GM12878 (cell line): Measurements from ENCODE around the gene LDLRAD3. TPM values are rescaled to one million over a fixed set of nuclear protein-coding genes. Genes with fewer than 3 reads are reported as not detected.

Experiments
- ATAC-seq: fragments of 200-7000 bp; cut with Tn5 transposase; 3 replicates; pipeline ENCODE4 v1.9.1; 2020; ENCODE audit warnings: mild to moderate bottlenecking, moderate library complexity
- BruUV-seq: library from RNA; stranded (reverse); fragments of 400-500 nt; replicated peaks from 2 replicates; lab custom pipeline; 2021; lab: Mats Ljungman, UMichigan
- CTCF ChIA-PET: fragments of 300-600 bp; sonication (Branson Sonifier 250); formaldehyde crosslinking; extraction: SDS; loops from one replicate; lab custom pipeline; 2021; ENCODE audit warnings: inconsistent platforms; lab: Yijun Ruan, JAX
- POLR2A ChIA-PET: fragments of 350-600 bp; formaldehyde crosslinking; extraction: SDS; loops from one replicate; lab custom pipeline; 2021; ENCODE audit warnings: inconsistent platforms; lab: Charles Lee
- RAD21 ChIA-PET: fragments of 300-600 bp; sonication (Branson Sonifier 250); formaldehyde crosslinking; loops from one replicate; lab custom pipeline; 2023; ENCODE audit warnings: antibody characterized with exemption; ENCODE audit not compliant: unreplicated experiment; lab: Charles Lee
- SMC1A ChIA-PET: fragments of 300-600 bp; sonication (Branson Sonifier 250); formaldehyde crosslinking; loops from one replicate; lab custom pipeline; 2023; ENCODE audit not compliant: unreplicated experiment, uncharacterized antibody; lab: Charles Lee
- DNase-seq: peaks from one replicate; pipeline ENCODE4 v3.0.0-alpha.2; 2011; ENCODE audit warnings: low read depth, low spot score
- FAIRE-seq: peaks from 3 replicates; lab custom pipeline; 2011; peaks lifted over from hg19 to GRCh38; lab: Jason Lieb, UNC
- H2AFZ ChIP-seq: 2 replicates; pipeline ENCODE4 v1.6.0; 2011; ENCODE audit warnings: low read depth, low read length, control low read depth; ENCODE audit not compliant: control insufficient read depth
- H3K27ac ChIP-seq: 2 replicates; pipeline ENCODE4 v1.5.1; 2011; ENCODE audit warnings: control low read depth; ENCODE audit not compliant: control insufficient read depth, insufficient read depth
- H3K27me3 ChIP-seq, 2 experiments: replicated peaks in 1 of 2; 2 replicates each; pipeline versions ENCODE4 v1.6.0 to v1.6.1; 2011; ENCODE audit warnings: low read length in 1 of 2; ENCODE audit not compliant: control insufficient read depth in 2 of 2, insufficient read depth in 2 of 2
- H3K36me3 ChIP-seq, 2 experiments: 2 replicates each; pipeline ENCODE4 v1.5.1; 2011; ENCODE audit warnings: low read length in 1 of 2; ENCODE audit not compliant: control insufficient read depth in 2 of 2, insufficient read depth in 2 of 2
- H3K4me1 ChIP-seq: 2 replicates; pipeline ENCODE4 v1.6.1; 2011; ENCODE audit warnings: mild to moderate bottlenecking, low read length, moderate library complexity, mixed read lengths; ENCODE audit not compliant: control insufficient read depth, insufficient read depth
- H3K4me2 ChIP-seq: 2 replicates; pipeline ENCODE4 v1.6.0; 2011; ENCODE audit warnings: control low read depth; ENCODE audit not compliant: control insufficient read depth, insufficient read depth
- H3K4me3 ChIP-seq: fragments of 200-600 bp; sonication (generic); 2 replicates; pipeline ENCODE4 v1.5.1; 2016
- H3K79me2 ChIP-seq: 2 replicates; pipeline ENCODE4 v1.6.0; 2011; ENCODE audit warnings: low read length; ENCODE audit not compliant: control insufficient read depth, insufficient read depth
- H3K9ac ChIP-seq: 2 replicates; pipeline ENCODE4 v1.8.0; 2011; ENCODE audit warnings: low read length, control low read depth, mixed read lengths; ENCODE audit not compliant: control insufficient read depth, insufficient read depth
- H3K9me3 ChIP-seq: replicated peaks from 3 replicates; pipeline ENCODE4 v1.5.1; 2011; ENCODE audit warnings: mild to moderate bottlenecking, low read length; ENCODE audit not compliant: control insufficient read depth, insufficient read depth
- H4K20me1 ChIP-seq: 2 replicates; pipeline ENCODE4 v1.6.0; 2011; ENCODE audit not compliant: control insufficient read depth, insufficient read depth
- BMI1 ChIP-seq: fragments of 450-650 bp; IDR thresholded peaks from 2 replicates; pipeline ENCODE4 v1.6.1; 2016; ENCODE audit warnings: mild to moderate bottlenecking, moderate library complexity, borderline replicate concordance
- CTCF ChIP-seq, 3 experiments: IDR thresholded peaks in 2 of 3; conservative IDR thresholded peaks in 1 of 3; 2 replicates each; pipeline ENCODE4 v1.5.1; 2011; ENCODE audit warnings: low read depth in 3 of 3, low read length in 3 of 3, mild to moderate bottlenecking in 3 of 3, control low read depth in 2 of 3, moderate library complexity in 2 of 3, inconsistent platforms in 1 of 3, mixed read lengths in 1 of 3; ENCODE audit not compliant: control insufficient read depth in 2 of 3, insufficient read depth in 1 of 3; ENCODE audit errors: extremely low read depth in 1 of 3
- E4F1 ChIP-seq: fragments of 450-650 bp; IDR thresholded peaks from 2 replicates; pipeline ENCODE4 v1.6.1; 2018; ENCODE audit warnings: borderline replicate concordance, mild to moderate bottlenecking; ENCODE audit not compliant: partially characterized antibody
- FOS ChIP-seq: IDR thresholded peaks from 3 replicates; pipeline ENCODE4 v1.6.1; 2011; ENCODE audit warnings: borderline replicate concordance; ENCODE audit not compliant: insufficient read length; ENCODE audit errors: extremely low read depth
- LARP7 ChIP-seq: fragments of 450-650 bp; IDR thresholded peaks from 2 replicates; pipeline ENCODE4 v1.6.1; 2017; ENCODE audit warnings: mild to moderate bottlenecking
- RBBP5 ChIP-seq: fragments of 200-600 bp; sonication (generic); conservative IDR thresholded peaks from 2 replicates; pipeline ENCODE4 v1.6.1; 2016
- RFX5 ChIP-seq: IDR thresholded peaks from 2 replicates; pipeline ENCODE4 v1.6.1; 2011; ENCODE audit warnings: low read depth, low read length, improper control_type of control experiment
- SP1 ChIP-seq: IDR thresholded peaks from one replicate; pipeline ENCODE4 v1.6.1; 2011; ENCODE audit warnings: low read depth, low read length
- SRF ChIP-seq, 2 experiments: IDR thresholded peaks; 2 replicates each; pipeline ENCODE4 v1.6.1; 2011; ENCODE audit warnings: low read depth in 2 of 2, low read length in 2 of 2, mild to moderate bottlenecking in 1 of 2, moderate library complexity in 1 of 2
- TCF3 ChIP-seq: IDR thresholded peaks from 2 replicates; pipeline ENCODE4 v1.6.1; 2012; ENCODE audit warnings: low read depth, mild to moderate bottlenecking, low read length, borderline replicate concordance; ENCODE audit not compliant: insufficient read depth
- YBX1 ChIP-seq: fragments of 450-650 bp; IDR thresholded peaks from 2 replicates; pipeline ENCODE4 v1.6.1; 2016; ENCODE audit warnings: antibody characterized with exemption
- WGBS: methylation state at CpG from one replicate; pipeline ENCODE4 v1.1.6; 2016; ENCODE audit warnings: low lambda C conversion rate; ENCODE audit not compliant: insufficient replicate concordance, insufficient coverage; ENCODE audit errors: missing lambda C conversion rate; 5-methylcytosine and 5-hydroxymethylcytosine counted together
- in situ Hi-C: fragments of 300-500 bp; cut with MboI; formaldehyde crosslinking; loops from 9 replicates; pipeline ENCODE4 v1.14.3; 2018; ENCODE audit warnings: mixed read lengths
- intact Hi-C: fragments of 100-400 bp; cut with micrococcal nuclease; formaldehyde crosslinking; loops from one replicate; pipeline ENCODE4 v1.14.2; 2022; ENCODE audit not compliant: unreplicated experiment
- polyA plus RNA-seq, 11 experiments: library from polyadenylated mRNA; depleted of rRNA in 4 of 11; unstranded in 6 of 11; stranded (reverse) in 5 of 11; fragments of >200 nt; fragmentation: Nextera tagmentation in 4 of 11; fragmentation: Illumina TruSeq in 1 of 11; extraction: Ambion mirVana in 4 of 11; extraction: Trizol in 1 of 11; gene quantifications; 1 replicate in 1 of 11; 2 replicates in 10 of 11; pipeline versions ENCODE4 v1.2.1 to v1.2.3, GENCODE V29; 2011 to 2016; ENCODE audit warnings: inconsistent platforms in 2 of 11, missing spikeins in 2 of 11, low read depth in 1 of 11
- total RNA-seq, 4 experiments: library from RNA; depleted of rRNA in 3 of 4; stranded (reverse); fragments of >200 nt in 3 of 4; fragmentation: Illumina TruSeq in 1 of 4; extraction: Trizol in 1 of 4; gene quantifications; 2 replicates each; pipeline versions ENCODE4 v1.2.1 to v1.2.3, GENCODE V29; 2013 to 2021
- TF ChIP-seq, protein P1 (sequence below): fragments of 450-650 bp; IDR thresholded peaks from 2 replicates; pipeline ENCODE4 v1.6.1; 2016; ENCODE audit warnings: mild to moderate bottlenecking, moderate library complexity, borderline replicate concordance

LDLRAD3 gene
- total and polyA plus RNA-seq, 10 of the 15 experiments (the other 5 are each of a cell fraction or from before 2014, with no cell fraction given) = 2.5 to 17.2 (median 10.7) TPM

- no peak for TF ChIP-seq CTCF (IDR thresholded peaks at IDR 0.05 in 2 of 3, conservative IDR thresholded peaks at IDR 0.05 in 1 of 3; ENCODE audit: control insufficient read depth in 2 of 3, extremely low read depth in 1 of 3, insufficient read depth in 1 of 3, low read depth in 3 of 3, low read length in 3 of 3)
Observed at GRCh38 chr11:36035454-36035853, 91.6 kb downstream of the LDLRAD3 start (continued).

DNA sequence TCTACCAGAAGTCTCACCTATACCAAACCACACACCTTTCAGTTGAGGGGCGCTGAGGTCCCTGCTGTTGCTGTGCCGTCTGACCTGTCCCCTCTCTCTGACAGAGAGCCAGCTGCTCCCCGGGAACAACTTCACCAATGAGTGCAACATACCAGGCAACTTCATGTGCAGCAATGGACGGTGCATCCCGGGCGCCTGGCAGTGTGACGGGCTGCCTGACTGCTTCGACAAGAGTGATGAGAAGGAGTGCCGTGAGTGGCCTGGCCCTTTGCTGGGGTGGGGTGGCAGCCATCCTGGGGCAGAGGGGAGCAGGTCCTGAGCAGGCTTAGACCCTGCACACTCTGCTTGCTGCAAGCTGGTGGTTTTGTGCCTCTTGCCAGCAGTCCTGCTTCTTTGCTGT lies 92.1 kb downstream of the LDLRAD3 start:
- no peak overlapping the region for H3K9ac ChIP-seq
- no peaks in the 10 kb centered on the region for H3K4me1 ChIP-seq
- 61% methylated on average over 9 of the region's 9 CpGs for WGBS
- H4K20me1 ChIP-seq = no peaks in the 10 kb centered on the region
- no peak overlapping the region for H3K27ac ChIP-seq
- POLR2A ChIA-PET = no interaction called here
- no peak for ATAC-seq
- no peaks in the 10 kb centered on the region; a peak in 1 of 4 replicates for H3K27me3 ChIP-seq
- BruUV-seq = no TSS peak
- CTCF ChIA-PET = no interaction called here
- H3K79me2 ChIP-seq = no peaks in the 10 kb centered on the region
- no peak overlapping the region for H3K4me2 ChIP-seq
- TF ChIP-seq E4F1 (no peak), BMI1 (no peak), TCF3 (no peak), YBX1 (no peak), SP1 (no peak), RBBP5 (no peak), FOS (no peak), RFX5 (no peak), SRF (IDR thresholded peaks at IDR 0.05; ENCODE audit: low read depth in 2 of 2, low read length in 2 of 2) (no peak), LARP7 (no peak)
- TF ChIP-seq, protein P1, sequence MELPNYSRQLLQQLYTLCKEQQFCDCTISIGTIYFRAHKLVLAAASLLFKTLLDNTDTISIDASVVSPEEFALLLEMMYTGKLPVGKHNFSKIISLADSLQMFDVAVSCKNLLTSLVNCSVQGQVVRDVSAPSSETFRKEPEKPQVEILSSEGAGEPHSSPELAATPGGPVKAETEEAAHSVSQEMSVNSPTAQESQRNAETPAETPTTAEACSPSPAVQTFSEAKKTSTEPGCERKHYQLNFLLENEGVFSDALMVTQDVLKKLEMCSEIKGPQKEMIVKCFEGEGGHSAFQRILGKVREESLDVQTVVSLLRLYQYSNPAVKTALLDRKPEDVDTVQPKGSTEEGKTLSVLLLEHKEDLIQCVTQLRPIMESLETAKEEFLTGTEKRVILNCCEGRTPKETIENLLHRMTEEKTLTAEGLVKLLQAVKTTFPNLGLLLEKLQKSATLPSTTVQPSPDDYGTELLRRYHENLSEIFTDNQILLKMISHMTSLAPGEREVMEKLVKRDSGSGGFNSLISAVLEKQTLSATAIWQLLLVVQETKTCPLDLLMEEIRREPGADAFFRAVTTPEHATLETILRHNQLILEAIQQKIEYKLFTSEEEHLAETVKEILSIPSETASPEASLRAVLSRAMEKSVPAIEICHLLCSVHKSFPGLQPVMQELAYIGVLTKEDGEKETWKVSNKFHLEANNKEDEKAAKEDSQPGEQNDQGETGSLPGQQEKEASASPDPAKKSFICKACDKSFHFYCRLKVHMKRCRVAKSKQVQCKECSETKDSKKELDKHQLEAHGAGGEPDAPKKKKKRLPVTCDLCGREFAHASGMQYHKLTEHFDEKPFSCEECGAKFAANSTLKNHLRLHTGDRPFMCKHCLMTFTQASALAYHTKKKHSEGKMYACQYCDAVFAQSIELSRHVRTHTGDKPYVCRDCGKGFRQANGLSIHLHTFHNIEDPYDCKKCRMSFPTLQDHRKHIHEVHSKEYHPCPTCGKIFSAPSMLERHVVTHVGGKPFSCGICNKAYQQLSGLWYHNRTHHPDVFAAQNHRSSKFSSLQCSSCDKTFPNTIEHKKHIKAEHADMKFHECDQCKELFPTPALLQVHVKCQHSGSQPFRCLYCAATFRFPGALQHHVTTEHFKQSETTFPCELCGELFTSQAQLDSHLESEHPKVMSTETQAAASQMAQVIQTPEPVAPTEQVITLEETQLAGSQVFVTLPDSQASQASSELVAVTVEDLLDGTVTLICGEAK = no peak
- H3K36me3 ChIP-seq = no peaks in the 10 kb centered on the region
- RAD21 ChIA-PET = no interaction called here
- in situ Hi-C loops (no loop called here), intact Hi-C loops (no loop called here)
- no peaks in the 10 kb centered on the region for H3K9me3 ChIP-seq
- H2AFZ ChIP-seq = no peak overlapping the region
- no peak for DNase-seq
- SMC1A ChIA-PET = no interaction called here
- no peak for FAIRE-seq
- no peak overlapping the region for H3K4me3 ChIP-seq
